ENCODE results near the gene CCDC57. TPM values are rescaled to one million over a fixed set of nuclear protein-coding genes. Genes with fewer than 3 reads are reported as not detected.

The CCDC57 gene
- total RNA-seq, 1 experiment from 2014 or later = 31.0 TPM

DNA sequence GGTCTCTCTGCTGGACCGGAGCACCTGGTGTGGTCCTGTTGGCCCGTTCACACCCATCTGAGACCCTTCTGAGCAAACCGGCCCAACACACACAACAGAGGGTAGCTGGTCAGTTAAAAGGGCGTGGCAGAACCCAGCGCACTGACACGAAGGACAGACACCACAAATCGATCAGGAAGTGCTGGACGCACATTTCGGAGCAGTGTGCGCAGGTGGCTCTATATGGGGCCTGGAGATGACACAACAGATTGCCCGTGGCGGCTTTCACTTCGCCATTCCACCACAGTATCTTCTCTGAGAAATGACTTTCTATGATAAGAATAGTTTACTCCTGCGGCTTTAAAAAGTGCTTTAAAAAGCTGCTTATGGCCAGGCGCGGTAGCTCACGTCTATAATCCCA is 12.5 kb downstream of the CCDC57 start:
- TF ChIP-seq, protein P1, sequence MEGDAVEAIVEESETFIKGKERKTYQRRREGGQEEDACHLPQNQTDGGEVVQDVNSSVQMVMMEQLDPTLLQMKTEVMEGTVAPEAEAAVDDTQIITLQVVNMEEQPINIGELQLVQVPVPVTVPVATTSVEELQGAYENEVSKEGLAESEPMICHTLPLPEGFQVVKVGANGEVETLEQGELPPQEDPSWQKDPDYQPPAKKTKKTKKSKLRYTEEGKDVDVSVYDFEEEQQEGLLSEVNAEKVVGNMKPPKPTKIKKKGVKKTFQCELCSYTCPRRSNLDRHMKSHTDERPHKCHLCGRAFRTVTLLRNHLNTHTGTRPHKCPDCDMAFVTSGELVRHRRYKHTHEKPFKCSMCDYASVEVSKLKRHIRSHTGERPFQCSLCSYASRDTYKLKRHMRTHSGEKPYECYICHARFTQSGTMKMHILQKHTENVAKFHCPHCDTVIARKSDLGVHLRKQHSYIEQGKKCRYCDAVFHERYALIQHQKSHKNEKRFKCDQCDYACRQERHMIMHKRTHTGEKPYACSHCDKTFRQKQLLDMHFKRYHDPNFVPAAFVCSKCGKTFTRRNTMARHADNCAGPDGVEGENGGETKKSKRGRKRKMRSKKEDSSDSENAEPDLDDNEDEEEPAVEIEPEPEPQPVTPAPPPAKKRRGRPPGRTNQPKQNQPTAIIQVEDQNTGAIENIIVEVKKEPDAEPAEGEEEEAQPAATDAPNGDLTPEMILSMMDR (IDR thresholded peaks at IDR 0.05; ENCODE audit: insufficient read depth in 1 of 2, low read depth in 1 of 2, low read length in 1 of 2, severe bottlenecking in 1 of 2, unreplicated experiment in 1 of 2) = no peak
- no peaks in the 10 kb centered on the region for H3K4me1 ChIP-seq
- Mint-ChIP-seq H3K36me3 (ENCODE audit: insufficient read depth, unreplicated experiment) (peaks cover 6% of the 10 kb centered on the region), H3K27ac (ENCODE audit: unreplicated experiment) (no peak overlapping the region), H3K27me3 (ENCODE audit: insufficient read depth, unreplicated experiment) (no peaks in the 10 kb centered on the region), H3K9me3 (ENCODE audit: unreplicated experiment) (no peaks in the 10 kb centered on the region), H3K4me3 (ENCODE audit: unreplicated experiment) (no peak overlapping the region), H3K4me1 (ENCODE audit: low read depth, unreplicated experiment) (no peaks in the 10 kb centered on the region)
- no peaks in the 10 kb centered on the region for H3K36me3 ChIP-seq (ENCODE audit: control insufficient read depth, insufficient read depth, low read length)
- CTCF ChIA-PET = no interaction called here
- no TSS peak for BruUV-seq (replicated peaks)
- H3K27me3 ChIP-seq (replicated peaks; ENCODE audit: control insufficient read depth, insufficient read depth, low read length) = no peaks in the 10 kb centered on the region
- intact Hi-C loops (cut with micrococcal nuclease; ENCODE audit: unreplicated experiment) = no loop called here
- no peak overlapping the region for H3K4me3 ChIP-seq (ENCODE audit: low read depth, low read length)
- DNase-seq = no peak
- no peaks in the 10 kb centered on the region for H3K9me3 ChIP-seq
- POLR2A ChIA-PET = no interaction called here

DNA sequence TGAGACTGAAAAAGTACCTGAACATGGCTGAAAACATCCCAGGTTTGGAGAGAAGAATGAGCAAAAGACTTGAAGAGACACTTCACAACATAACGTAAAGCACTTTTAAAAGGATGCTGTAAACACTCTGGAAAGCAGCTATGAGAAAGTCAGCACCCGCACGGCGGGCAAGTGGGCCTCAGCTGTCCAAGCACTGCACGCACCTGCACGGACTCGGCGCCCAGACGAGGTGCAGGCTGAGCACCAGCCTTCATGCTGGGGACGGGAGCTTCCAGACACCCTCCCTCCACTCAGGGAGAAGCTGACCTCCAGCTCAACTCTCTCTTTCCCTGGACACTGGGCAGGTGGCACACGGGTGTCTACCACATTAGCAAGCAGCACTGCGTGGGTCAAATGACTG is 13.1 kb downstream of the CCDC57 start:
- H3K27ac Mint-ChIP-seq (ENCODE audit: unreplicated experiment) = no peak overlapping the region
- TF ChIP-seq, protein P1 (IDR thresholded peaks at IDR 0.05; ENCODE audit: insufficient read depth in 1 of 2, low read depth in 1 of 2, low read length in 1 of 2, severe bottlenecking in 1 of 2, unreplicated experiment in 1 of 2) = no peak
- BruUV-seq (replicated peaks) = no TSS peak
- H3K9me3 Mint-ChIP-seq (ENCODE audit: unreplicated experiment) = no peaks in the 10 kb centered on the region
- Histone ChIP-seq H3K36me3 (ENCODE audit: control insufficient read depth, insufficient read depth, low read length) (no peaks in the 10 kb centered on the region), H3K27me3 (replicated peaks; ENCODE audit: control insufficient read depth, insufficient read depth, low read length) (no peaks in the 10 kb centered on the region), H3K4me1 (no peaks in the 10 kb centered on the region), H3K4me3 (ENCODE audit: low read depth, low read length) (no peak overlapping the region), H3K9me3 (no peaks in the 10 kb centered on the region)
- no peaks in the 10 kb centered on the region for H3K27me3 Mint-ChIP-seq (ENCODE audit: insufficient read depth, unreplicated experiment)
- ChIA-PET POLR2A (interaction anchor here (0.7 kb wide), 1 partner anchor 101 kb away, joined by 4 read pairs; no protein-coding TSS in a partner anchor), CTCF (no interaction called here)
- H3K4me3 Mint-ChIP-seq (ENCODE audit: unreplicated experiment) = no peak overlapping the region
- intact Hi-C loops (cut with micrococcal nuclease; ENCODE audit: unreplicated experiment) = no loop called here
- peaks cover 6% of the 10 kb centered on the region for H3K36me3 Mint-ChIP-seq (ENCODE audit: insufficient read depth, unreplicated experiment)
- no peak for DNase-seq
- H3K4me1 Mint-ChIP-seq (ENCODE audit: low read depth, unreplicated experiment) = no peaks in the 10 kb centered on the region

DNA sequence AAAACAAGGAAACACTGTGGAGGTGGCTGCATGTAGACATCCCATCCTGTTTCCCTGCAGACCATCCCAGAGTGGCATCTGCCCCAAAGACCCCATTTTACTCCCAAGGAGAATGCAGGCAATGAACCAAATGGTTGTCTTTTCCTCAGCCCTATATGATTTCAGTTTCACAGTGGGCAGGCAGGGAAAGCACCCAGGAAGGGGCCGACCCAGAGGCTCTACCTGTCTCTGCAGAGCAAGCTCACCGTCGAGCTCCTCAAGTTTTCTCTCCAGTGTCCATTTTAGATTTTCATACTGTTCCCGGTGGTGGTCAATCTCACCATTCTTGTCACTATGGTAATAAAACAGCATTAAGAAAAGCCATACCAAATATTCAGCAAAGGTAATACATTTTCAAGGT is 14.6 kb downstream of the CCDC57 start:
- no peaks in the 10 kb centered on the region for H3K27me3 ChIP-seq (replicated peaks; ENCODE audit: control insufficient read depth, insufficient read depth, low read length)
- H3K27me3 Mint-ChIP-seq (ENCODE audit: insufficient read depth, unreplicated experiment) = no peaks in the 10 kb centered on the region
- intact Hi-C loops (cut with micrococcal nuclease; ENCODE audit: unreplicated experiment) = no loop called here
- no peaks in the 10 kb centered on the region for H3K9me3 ChIP-seq
- H3K4me1 ChIP-seq = no peaks in the 10 kb centered on the region
- no peaks in the 10 kb centered on the region for H3K9me3 Mint-ChIP-seq (ENCODE audit: unreplicated experiment)
- no peaks in the 10 kb centered on the region for H3K4me1 Mint-ChIP-seq (ENCODE audit: low read depth, unreplicated experiment)
- H3K4me3 Mint-ChIP-seq (ENCODE audit: unreplicated experiment) = no peak overlapping the region
- peaks cover 6% of the 10 kb centered on the region for H3K36me3 Mint-ChIP-seq (ENCODE audit: insufficient read depth, unreplicated experiment)
- ChIA-PET CTCF (no interaction called here), POLR2A (no interaction called here)
- BruUV-seq (replicated peaks) = no TSS peak
- no peaks in the 10 kb centered on the region; the same call in 1 of the 2 replicates for H3K36me3 ChIP-seq (ENCODE audit: control insufficient read depth, insufficient read depth, low read length)
- H3K4me3 ChIP-seq (ENCODE audit: low read depth, low read length) = no peak overlapping the region
- no peak overlapping the region for H3K27ac Mint-ChIP-seq (ENCODE audit: unreplicated experiment)
- TF ChIP-seq, protein P1 (IDR thresholded peaks at IDR 0.05; ENCODE audit: insufficient read depth in 1 of 2, low read depth in 1 of 2, low read length in 1 of 2, severe bottlenecking in 1 of 2, unreplicated experiment in 1 of 2) = no peak
- DNase-seq = no peak
